C1 segment of cervical spinal cord (tissue), 14 donors: Measurements from ENCODE around the gene CFP.

Experiments used
- DNase-seq, 14 donors: peaks; one replicate each; lab custom pipeline; 2025; lab: John Stamatoyannopoulos, UW

CFP gene

DNA sequence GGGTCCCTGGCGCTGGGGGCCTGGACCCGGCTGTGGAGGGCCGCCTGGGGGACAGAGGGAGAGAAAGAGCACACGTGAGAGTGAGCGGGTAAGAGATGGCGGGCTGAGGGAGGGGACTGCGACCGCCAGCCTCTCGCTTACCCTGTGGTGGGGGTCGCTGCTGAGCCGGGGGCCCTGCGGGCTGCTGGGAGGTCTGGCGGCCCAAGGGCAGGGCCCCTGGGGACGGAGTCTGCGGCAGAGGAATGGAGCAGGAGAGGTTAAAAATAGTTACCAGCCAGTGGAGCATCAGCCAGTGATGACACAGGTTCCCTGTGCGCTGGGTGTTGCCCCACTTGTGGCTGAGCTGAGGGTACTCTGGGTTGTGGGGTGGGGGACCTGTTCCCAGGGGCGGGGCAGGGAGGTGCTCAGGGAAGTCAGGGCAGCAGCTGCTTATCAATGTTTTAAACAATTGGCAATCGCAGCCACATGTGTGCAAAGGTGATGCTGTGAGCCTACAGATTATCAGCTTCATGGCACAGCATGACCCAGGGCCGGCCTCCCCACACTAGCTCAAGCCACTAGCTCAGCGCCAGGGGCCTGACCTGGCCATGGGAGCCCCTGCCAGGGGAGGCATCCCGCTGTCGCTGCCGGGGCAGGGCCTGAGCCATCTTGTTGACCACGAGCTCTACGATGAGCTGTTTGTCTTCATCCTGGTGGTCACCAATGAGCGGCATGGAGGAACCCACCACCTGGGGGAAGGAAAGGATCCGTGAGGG lies 55.0 kb downstream of the CFP start:
- DNase-seq, result no peak

DNA sequence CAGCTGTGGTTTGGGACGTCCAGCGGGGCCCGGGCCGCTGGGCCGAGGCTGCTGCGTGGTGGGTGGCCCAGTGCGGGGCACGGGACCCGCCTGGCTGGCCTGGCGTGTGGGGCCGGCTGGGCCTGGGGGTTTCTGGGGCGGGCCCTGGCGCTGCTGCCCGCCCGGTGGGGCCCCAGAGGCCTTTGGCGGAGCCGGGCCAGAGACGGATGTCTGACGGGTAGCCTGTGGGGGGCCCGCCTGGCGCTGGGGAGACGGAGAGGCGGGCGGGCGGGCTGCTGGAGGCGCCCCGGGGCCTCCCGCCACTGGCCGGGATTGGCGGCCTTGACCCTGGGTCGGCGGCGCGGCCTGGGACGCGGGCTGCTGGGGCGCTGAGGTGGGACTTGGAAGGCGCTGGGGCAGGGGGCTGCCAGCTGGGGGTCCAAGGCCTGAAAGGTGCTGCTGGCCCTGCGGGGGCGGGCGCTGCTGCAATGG lies 55.6 kb downstream of the CFP start:
- DNase-seq, result no peak

DNA sequence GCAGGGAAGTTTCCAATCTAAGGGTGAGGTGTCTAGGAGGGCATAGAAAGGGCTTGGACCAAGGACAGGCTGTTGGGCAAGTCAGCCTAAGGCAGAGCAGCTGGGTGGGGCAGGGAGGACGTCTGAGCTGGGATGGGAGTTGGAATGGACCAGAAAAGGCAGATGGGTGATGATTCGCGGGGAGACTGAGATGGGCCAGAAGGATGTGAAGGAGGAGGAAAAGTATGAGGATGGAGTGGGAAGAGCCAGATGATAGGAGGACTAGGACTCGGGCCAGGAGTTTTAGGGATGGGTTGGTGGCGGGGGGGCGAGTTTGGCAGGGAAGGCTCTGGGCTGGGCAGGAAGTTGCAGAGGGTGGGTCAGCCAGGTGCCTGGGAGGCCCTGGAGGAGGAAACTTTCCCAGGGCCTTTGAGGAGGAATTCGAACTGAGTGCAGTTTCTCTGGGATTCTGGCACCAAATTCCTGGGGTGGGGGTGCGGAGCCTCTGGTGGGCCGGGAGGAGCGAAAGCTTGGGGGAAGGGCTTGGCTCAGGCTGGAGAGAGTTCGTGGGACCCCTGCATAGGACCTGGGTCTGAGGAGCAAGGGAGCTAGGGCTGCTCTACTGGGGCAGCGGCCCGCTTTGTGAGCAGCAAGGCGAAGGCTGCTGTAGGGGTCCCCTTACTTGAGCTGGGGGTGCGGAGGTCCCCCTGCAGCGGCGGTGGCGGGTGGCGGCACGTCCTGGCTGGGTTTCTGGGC lies 56.2 kb downstream of the CFP start:
- DNase-seq, result no peak
